ENCODE measurements around the gene CD84.

Gene CD84, protein sequence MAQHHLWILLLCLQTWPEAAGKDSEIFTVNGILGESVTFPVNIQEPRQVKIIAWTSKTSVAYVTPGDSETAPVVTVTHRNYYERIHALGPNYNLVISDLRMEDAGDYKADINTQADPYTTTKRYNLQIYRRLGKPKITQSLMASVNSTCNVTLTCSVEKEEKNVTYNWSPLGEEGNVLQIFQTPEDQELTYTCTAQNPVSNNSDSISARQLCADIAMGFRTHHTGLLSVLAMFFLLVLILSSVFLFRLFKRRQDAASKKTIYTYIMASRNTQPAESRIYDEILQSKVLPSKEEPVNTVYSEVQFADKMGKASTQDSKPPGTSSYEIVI

DNA sequence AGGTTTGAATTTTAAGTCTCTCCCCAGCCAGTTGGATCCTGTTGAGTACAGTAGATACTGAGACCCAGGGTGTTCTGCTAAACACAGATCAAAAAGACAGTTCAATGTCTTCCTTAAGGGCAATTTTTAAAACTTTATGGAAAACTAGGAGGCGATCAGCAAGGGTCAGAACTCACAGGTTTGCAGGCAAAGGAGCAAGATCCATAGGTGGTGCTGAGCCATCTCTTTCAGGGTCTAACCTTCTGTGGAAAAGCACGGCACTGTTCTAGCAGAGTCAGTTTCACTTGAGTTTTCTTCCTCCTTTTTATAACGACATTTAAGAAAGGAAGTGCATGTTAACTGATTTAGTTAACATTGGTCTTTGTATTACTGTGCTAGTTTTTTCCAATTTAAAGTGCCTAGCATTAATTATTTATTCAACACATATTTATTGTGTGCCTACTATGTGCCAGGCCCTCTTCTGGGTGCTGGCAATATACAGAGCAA is at the start of gene CD84:
TSS of gene CD84 (minus strand) at position 281 of the 486 bp plus-strand sequence. CDS start at position 222, 59 bp downstream.
- no peak for DNase-seq (ENCODE audit: low read depth)

DNA sequence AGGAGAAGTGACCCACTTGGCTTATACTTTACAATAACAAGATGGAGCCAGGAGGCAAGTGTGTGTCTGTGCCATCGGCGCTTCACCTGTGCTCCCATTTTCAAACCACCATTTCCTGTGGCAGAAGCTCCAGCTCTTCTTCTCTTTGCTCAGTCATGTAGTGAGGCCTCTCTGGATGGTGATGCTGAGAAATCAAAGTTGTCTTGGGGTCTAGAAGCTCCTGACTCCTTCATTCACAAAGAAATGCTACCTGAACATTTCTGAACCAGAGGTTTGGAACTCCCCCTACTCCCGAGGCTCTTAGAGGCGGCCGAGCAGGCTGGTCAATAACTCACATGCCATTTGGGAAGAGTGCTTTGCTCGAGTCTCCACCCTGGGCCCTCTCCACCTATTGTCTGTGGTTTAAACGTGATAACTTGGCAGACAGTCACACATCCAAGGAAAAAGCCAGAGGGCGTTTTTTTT is 49.5 kb upstream of the CD84 start:
- no peak for DNase-seq (ENCODE audit: low read depth)

GRCh38 chr1:160627677-160628289 is 48.5 kb upstream of the CD84 start:
- DNase-seq (ENCODE audit: low read depth) = peak; percentile 45

GRCh38 chr1:160626509-160627342 is 47.4 kb upstream of the CD84 start:
- DNase-seq (ENCODE audit: low read depth) = no peak

GRCh38 chr1:160625725-160626498 is 46.6 kb upstream of the CD84 start:
- peak; percentile 60 for DNase-seq (ENCODE audit: low read depth)

GRCh38 chr1:160625321-160625720 is 46.0 kb upstream of the CD84 start:
- DNase-seq (ENCODE audit: low read depth) = no peak

GRCh38 chr1:160624464-160624863 is 45.2 kb upstream of the CD84 start:
- DNase-seq (ENCODE audit: low read depth) = no peak

DNA sequence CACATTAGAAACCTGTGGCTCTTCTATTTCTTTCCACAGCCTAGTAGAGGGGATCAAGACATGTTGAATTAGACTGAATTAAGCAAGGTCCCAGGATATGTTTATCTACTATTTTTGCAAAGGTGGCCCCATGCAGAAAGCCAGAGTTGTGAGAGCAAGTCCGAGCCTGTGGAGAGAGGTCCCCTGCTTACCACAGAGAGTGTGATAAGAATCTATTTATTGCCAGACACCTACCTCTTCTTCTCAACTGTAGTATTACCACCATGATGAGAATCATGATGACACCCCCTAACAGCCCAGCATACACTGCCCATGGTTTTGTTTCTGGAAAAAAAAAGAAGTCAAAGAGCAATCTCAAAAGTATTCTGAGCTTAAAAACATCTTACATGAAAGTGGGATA is 44.6 kb upstream of the CD84 start:
- no peak for DNase-seq (ENCODE audit: low read depth)

DNA sequence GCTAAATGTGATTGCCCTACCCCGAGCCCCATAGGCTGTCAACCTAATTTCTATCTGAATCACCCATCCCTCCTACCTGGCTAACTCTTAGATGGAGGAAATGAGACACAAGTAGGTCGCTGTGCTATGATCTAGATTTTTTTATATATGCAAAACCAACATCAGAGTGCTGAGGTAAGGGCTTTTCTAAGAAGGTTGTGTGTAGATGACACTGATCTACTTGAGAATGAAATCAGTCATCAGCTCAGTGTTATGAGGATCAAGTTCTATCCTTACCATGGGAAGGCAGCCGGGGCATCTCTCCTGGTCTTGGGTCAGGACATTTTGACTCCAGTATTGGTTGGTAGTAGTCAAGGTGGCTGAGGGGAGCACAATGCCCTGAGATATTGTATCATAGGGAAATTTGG is 43.9 kb upstream of the CD84 start:
- no peak for DNase-seq (ENCODE audit: low read depth)

- no peak for DNase-seq (ENCODE audit: low read depth)
Observed at GRCh38 chr1:160622501-160623226, 43.4 kb upstream of the CD84 start.

DNA sequence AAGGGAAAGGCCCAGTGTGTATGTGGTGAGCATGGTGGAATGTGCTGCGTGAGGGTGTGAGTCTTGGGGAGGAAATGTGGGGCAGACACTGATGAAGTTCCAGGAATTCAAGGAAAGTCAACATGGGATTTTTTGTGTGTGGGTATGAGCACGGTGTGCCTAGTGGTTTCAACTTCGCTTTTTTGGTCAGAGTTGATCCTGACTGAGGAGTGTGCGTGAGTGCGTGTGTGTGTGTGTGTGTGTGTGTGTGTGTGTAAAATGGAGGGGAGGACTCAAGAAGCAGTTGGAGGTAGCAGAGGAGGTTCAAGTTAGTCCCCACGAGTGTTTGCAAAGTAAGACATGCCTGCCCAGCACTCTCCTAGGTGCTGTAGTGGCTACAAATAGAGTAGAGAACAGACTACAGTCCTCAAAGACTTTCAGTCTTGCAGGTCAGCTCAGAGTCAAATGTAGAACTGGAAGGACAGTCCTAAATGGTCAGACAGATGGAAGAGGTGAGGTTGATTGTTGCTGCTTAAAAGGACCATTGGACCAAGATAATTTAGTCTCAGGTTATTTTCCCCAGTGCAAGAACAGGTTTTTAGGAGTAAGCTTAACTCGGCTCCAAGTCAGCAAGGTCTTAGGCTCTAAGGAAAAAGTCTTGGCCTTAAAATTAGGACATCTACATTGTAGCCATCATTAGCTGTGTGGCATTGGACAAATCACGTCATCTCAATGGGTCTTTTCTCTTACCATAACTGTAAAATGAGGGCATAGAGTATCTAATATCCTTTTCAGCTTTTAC is 42.5 kb upstream of the CD84 start:
- DNase-seq (ENCODE audit: low read depth) = no peak

GRCh38 chr1:160620942-160621632 is 41.8 kb upstream of the CD84 start:
- DNase-seq (ENCODE audit: low read depth) = no peak

GRCh38 chr1:160619742-160620277 is 40.5 kb upstream of the CD84 start:
- DNase-seq (ENCODE audit: low read depth) = no peak

DNA sequence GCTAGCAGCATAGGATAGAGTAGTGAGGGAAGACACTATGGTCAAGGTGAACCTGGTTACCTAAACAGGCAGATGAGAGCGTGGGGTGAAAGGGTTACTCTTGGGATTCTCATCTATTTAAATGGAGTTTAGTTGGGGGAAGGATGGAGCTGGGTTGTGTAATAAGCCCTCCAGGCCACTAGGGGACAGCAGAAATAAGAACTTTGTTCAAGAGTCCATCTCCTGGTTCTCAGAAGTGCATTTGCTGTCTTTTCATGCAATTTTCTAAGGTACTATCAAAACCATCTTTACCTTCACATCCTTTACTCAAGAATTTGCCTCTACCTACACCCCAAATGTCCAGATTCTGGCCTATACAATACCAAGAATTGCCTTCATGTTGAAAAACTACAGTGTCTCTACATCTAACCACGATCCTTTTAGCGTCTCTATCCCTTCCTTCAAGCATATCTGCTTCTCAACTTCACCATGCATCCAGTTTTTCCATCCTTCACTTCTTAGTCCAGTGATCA is 39.5 kb upstream of the CD84 start:
- DNase-seq (ENCODE audit: low read depth) = no peak

DNA sequence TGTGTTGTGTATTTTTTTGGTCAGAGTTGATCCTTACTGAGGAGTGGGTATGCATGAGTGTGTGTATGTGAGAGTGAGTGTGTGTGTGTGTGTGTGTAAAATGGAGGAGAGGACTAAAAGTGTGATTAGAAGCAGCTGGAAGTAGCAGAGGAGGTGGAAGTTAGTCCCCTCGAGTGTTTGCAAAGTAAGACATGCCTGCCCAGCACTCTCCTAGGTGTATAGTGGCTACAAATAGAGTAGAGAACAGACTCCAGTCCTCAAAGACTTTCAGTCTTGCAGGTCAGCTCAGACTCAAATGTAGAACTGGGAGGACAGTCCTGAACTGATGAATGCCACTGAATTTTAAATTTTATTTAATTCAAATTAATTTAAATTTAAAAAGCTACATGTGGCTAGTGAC is 39.0 kb upstream of the CD84 start:
- DNase-seq (ENCODE audit: low read depth) = no peak

- no peak for DNase-seq (ENCODE audit: low read depth)
Observed at GRCh38 chr1:160615660-160616059, 36.4 kb upstream of the CD84 start.

- DNase-seq (ENCODE audit: low read depth) = no peak
Observed at GRCh38 chr1:160614410-160614809, 35.1 kb upstream of the CD84 start.

DNA sequence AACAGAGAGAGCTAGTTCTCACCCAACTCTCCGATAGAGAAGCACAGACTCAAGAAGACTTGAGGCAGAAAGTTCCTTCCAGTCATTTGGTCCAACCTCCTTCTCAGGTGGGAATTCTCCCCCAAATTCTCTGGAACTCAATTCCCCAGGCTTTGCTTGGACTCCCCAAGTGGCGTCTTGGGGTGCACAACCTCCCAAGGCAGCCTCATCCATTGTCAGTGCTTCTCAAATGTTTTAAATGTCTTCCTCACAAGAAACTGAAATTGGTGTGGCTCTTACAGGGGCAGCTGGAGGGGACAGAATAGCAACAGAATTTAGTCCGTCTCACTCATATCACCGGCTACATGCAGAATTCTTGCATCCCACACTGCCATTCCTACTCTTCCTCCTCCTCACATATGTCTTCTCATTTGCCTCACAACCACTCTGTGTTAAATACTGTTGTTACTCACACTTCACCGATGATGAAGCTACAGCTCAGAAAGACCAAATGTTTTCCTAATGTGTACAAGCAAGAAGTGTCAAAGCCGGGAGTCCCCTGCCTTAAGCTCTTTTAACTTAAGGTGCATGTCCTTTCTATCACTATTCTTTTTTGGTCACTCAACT is 33.4 kb upstream of the CD84 start:
- no peak for DNase-seq (ENCODE audit: low read depth)
